ENCODE data around the gene PNPLA2. TPM values are rescaled to one million over a fixed set of nuclear protein-coding genes. Genes with fewer than 3 reads are reported as not detected.

Gene PNPLA2
- total and polyA plus RNA-seq, 2 donors from 2014 or later, result 67.9 to 173 TPM

DNA sequence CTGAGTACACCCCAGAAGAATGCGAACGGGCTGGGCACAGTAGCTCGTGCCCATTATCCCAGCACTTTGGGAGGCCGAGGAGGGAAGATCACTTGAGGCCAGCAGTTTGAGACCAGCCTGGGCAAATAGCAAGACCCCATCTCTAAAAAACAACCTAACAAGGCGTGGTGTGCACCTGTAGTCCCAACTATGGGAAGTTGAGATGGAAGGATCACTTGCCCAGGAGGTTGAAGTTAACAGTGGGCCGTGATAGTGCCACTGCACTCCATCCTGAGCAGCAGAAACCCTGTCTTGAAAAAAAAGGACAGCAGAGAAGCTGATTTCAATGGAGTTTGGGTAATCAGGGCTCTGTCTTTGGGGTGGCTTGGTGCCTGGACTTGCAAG is 5.7 kb upstream of the PNPLA2 start:
- peaks cover 6 to 14% (median 14%) of the 10 kb centered on the region in 3 donors for H3K36me3 ChIP-seq (ENCODE audit: control insufficient read depth in 2 of 3, insufficient read depth in 3 of 3, low read length in 3 of 3)
- no peak overlapping the region for H3K4me3 ChIP-seq (ENCODE audit: low read length in 3 of 3)
- peaks cover 2 to 23% (median 5%) of the 10 kb centered on the region in 3 donors for H3K4me1 ChIP-seq (ENCODE audit: control insufficient read depth in 2 of 3, insufficient read depth in 2 of 3, low read depth in 1 of 3, low read length in 3 of 3)
- H3K9ac ChIP-seq (ENCODE audit: low read length in 3 of 3), result no peak overlapping the region
- intact Hi-C loops (cut with DNase I), result no loop called here
- H3K27me3 ChIP-seq (ENCODE audit: control insufficient read depth, insufficient read depth, low read length), result no peaks in the 10 kb centered on the region
- TF ChIP-seq, protein P1, sequence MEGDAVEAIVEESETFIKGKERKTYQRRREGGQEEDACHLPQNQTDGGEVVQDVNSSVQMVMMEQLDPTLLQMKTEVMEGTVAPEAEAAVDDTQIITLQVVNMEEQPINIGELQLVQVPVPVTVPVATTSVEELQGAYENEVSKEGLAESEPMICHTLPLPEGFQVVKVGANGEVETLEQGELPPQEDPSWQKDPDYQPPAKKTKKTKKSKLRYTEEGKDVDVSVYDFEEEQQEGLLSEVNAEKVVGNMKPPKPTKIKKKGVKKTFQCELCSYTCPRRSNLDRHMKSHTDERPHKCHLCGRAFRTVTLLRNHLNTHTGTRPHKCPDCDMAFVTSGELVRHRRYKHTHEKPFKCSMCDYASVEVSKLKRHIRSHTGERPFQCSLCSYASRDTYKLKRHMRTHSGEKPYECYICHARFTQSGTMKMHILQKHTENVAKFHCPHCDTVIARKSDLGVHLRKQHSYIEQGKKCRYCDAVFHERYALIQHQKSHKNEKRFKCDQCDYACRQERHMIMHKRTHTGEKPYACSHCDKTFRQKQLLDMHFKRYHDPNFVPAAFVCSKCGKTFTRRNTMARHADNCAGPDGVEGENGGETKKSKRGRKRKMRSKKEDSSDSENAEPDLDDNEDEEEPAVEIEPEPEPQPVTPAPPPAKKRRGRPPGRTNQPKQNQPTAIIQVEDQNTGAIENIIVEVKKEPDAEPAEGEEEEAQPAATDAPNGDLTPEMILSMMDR (IDR thresholded peaks at IDR 0.05; ENCODE audit: borderline replicate concordance, extremely low read depth, insufficient read depth), result no peak
- no peak for FAIRE-seq
- no peak for DNase-seq
- H3K27ac ChIP-seq (ENCODE audit: low read depth in 2 of 2, low read length in 2 of 2), result no peak overlapping the region
- H3K9me3 ChIP-seq (ENCODE audit: control insufficient read depth in 2 of 3, insufficient read depth in 1 of 3, low read length in 3 of 3), result no peaks in the 10 kb centered on the region

- H3K9me3 ChIP-seq (ENCODE audit: control insufficient read depth in 2 of 3, insufficient read depth in 1 of 3, low read length in 3 of 3), result no peaks in the 10 kb centered on the region
- peaks cover 2 to 21% (median 7%) of the 10 kb centered on the region in 3 donors for H3K4me1 ChIP-seq (ENCODE audit: control insufficient read depth in 2 of 3, insufficient read depth in 2 of 3, low read depth in 1 of 3, low read length in 3 of 3)
- no peaks in the 10 kb centered on the region for H3K27me3 ChIP-seq (ENCODE audit: control insufficient read depth, insufficient read depth, low read length)
- no peak overlapping the region for H3K27ac ChIP-seq (ENCODE audit: low read depth in 2 of 2, low read length in 2 of 2)
- no peak for FAIRE-seq
- DNase-seq, result no peak
- TF ChIP-seq, protein P1 (IDR thresholded peaks at IDR 0.05; ENCODE audit: borderline replicate concordance, extremely low read depth, insufficient read depth), result no peak
- H3K36me3 ChIP-seq (ENCODE audit: control insufficient read depth in 2 of 3, insufficient read depth in 3 of 3, low read length in 3 of 3), result peaks cover 6 to 14% (median 14%) of the 10 kb centered on the region in 3 donors
- no peak overlapping the region for H3K4me3 ChIP-seq (ENCODE audit: low read length in 3 of 3)
- intact Hi-C loops (cut with DNase I), result no loop called here
- no peak overlapping the region for H3K9ac ChIP-seq (ENCODE audit: low read length in 3 of 3)
These were observed 5.1 kb upstream of the PNPLA2 start for GRCh38 chr11:813456-814096.

DNA sequence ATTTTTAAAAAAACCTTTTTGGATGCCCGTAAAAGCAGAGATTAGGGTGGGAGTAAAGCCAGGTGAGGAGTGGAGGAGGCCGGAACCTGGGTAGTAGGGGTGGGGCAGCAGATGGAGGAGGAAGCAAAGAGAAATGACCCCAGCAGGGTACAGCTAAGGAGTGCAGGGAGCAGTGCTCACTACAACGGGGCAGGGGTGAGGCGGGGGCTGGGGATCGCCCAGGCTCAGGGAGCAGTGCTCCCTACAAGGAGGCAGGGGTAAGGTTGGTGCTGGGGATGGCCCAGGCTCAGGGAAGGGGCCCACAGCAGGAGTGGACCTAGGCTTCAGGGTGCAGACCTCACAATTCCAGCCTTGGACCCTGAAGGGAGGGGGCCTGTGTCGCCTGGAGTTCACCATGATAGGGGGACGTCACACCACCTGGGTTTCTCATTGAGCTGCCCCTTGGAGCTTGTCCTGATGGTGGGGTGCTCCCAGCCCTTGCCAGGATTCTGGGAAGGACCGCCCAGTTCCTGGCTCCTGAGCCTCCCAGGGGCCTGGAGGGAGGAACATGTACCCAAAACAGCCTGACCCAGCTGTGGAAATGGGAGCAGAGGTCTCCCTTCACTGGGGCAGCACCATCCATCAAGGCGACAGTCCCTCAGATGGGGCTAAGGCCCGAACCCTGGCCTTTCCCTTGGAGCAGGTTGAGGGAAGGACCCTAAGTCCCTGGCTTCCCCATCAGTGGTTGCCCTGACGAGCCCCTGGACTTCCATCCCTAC is 2.9 kb upstream of the PNPLA2 start:
- H3K27me3 ChIP-seq (ENCODE audit: control insufficient read depth, insufficient read depth, low read length), result no peaks in the 10 kb centered on the region
- intact Hi-C loops (cut with DNase I), result no loop called here

More for the DNA sequence above, 2.9 kb upstream of the PNPLA2 start:
- no peak overlapping the region for H3K27ac ChIP-seq (ENCODE audit: low read depth in 2 of 2, low read length in 2 of 2)
- no peak overlapping the region for H3K9ac ChIP-seq (ENCODE audit: low read length in 3 of 3)
- H3K4me3 ChIP-seq (ENCODE audit: low read length in 3 of 3), result no peak overlapping the region
- no peaks in the 10 kb centered on the region for H3K9me3 ChIP-seq (ENCODE audit: control insufficient read depth in 2 of 3, insufficient read depth in 1 of 3, low read length in 3 of 3)
- DNase-seq, result no peak
- peaks cover 2 to 20% (median 14%) of the 10 kb centered on the region in 3 donors for H3K4me1 ChIP-seq (ENCODE audit: control insufficient read depth in 2 of 3, insufficient read depth in 2 of 3, low read depth in 1 of 3, low read length in 3 of 3)
- FAIRE-seq, result no peak
- peaks cover 6 to 14% (median 14%) of the 10 kb centered on the region in 3 donors for H3K36me3 ChIP-seq (ENCODE audit: control insufficient read depth in 2 of 3, insufficient read depth in 3 of 3, low read length in 3 of 3)
- TF ChIP-seq, protein P1 (IDR thresholded peaks at IDR 0.05; ENCODE audit: borderline replicate concordance, extremely low read depth, insufficient read depth), result no peak

Data from kidney (tissue), 14 donors.